GM10847 (cell line): ENCODE measurements around the gene FBXL17.

Experiments used
- POLR2A ChIP-seq: IDR thresholded peaks from 2 replicates; pipeline ENCODE4 v1.6.1; 2011; ENCODE audit not compliant: insufficient read length; ENCODE audit errors: extremely low read depth

The FBXL17 gene

GRCh38 chr5:108167174-108167573, 214.7 kb downstream of the FBXL17 start:
- no peak for TF ChIP-seq POLR2A

- TF ChIP-seq POLR2A = no peak
Observed at GRCh38 chr5:108164574-108164973, 217.3 kb downstream of the FBXL17 start.

GRCh38 chr5:108149369-108149768, 232.5 kb downstream of the FBXL17 start:
- TF ChIP-seq POLR2A = no peak

DNA sequence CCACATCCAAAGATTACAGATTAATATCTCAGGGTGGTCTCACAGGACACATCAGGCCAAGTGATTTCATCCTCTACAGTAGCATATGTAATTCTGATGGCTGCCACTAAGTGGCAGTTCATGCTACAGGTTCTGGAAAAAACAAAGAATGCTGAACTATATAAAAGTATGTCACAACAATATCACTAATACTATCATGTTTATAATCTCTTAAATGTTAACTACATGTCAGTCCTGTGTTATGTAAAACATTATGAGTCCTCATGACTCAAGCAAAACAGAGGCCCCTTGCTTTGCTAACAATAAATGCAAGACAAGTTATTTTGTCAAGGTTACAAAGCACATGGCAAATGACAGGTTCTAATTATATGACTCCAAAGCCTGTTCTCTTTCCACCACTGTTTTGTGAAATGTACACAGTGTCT, 233.2 kb downstream of the FBXL17 start:
- no peak for TF ChIP-seq POLR2A

GRCh38 chr5:108146222-108146621, 235.7 kb downstream of the FBXL17 start:
- TF ChIP-seq POLR2A = no peak

DNA sequence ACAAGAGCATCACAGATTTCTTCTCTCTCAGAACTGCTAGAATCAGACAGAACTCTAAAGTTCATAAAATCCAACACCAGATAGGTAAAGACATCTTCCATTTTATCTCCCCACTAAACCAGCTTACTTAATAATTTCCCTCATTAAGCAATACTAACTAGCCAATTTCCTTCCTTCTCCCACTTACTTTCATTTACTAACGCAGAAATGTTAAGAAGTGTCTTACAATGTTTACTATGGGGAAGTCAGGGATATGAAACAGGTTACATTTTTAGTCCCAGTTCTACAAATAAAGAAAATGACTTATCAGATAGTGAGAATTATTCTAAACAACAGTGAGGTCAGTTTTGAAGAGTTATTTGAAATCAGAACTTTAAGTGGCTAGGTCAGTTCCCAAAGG, 236.5 kb downstream of the FBXL17 start:
- no peak for TF ChIP-seq POLR2A

GRCh38 chr5:108144332-108144731, 237.6 kb downstream of the FBXL17 start:
- no peak for TF ChIP-seq POLR2A

DNA sequence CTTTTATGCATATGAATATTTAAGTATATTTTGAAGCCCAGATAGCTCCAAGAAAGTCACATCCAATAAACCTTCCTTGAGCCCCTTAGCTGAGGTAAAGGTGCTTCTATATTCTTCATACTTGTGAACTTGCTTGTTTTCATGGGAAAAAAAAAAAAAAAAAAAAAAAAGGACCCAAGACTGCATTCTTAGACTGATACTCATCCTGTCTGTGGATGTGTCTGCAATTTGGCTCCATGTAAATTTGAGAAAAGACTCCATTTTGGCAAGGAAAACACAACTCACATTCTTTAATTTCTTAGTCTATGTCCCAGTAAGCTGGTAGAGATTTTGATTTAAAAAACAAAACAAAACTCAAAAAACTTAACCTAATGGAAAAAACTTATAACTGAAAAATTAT, 238.3 kb downstream of the FBXL17 start:
- no peak for TF ChIP-seq POLR2A

GRCh38 chr5:108141676-108142075, 240.2 kb downstream of the FBXL17 start:
- TF ChIP-seq POLR2A = no peak

- TF ChIP-seq POLR2A = no peak
Observed at GRCh38 chr5:108136493-108136892, 245.4 kb downstream of the FBXL17 start.

- no peak for TF ChIP-seq POLR2A
Observed at GRCh38 chr5:108129129-108129528, 252.8 kb downstream of the FBXL17 start.

DNA sequence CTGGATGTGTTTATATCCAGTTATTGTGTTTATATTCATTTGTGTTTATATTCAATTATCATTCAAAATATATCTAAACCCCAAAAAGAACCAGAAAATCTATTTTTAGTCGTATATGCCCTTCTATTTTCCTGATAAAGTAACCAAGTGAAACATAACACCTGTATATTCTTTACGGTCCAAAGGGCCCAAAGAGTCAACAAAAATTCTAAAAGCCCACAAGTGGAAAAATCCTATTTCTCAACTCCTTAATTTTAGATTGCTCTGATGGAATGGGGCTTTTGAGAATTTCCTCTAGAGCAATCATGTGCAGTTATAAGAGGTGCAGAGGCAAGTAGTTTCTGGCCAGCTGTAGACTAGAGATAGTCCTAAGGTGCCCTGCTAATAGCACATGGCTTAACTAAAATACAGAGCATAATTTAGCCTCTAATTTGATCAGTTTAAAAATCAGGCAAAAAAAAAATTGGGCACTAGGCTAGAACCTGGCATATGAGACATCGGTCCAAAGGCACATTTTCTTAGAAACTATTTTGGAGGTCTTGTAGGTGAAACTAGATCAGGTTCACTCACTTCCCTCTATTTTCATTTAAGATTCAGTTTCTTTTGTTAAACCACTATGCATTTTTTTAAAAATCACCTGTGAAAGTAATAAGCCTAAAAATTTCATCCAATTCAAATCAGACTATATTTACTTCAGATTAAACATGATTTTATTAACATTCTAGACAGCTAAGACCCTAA, 256.0 kb downstream of the FBXL17 start:
- TF ChIP-seq POLR2A = no peak

DNA sequence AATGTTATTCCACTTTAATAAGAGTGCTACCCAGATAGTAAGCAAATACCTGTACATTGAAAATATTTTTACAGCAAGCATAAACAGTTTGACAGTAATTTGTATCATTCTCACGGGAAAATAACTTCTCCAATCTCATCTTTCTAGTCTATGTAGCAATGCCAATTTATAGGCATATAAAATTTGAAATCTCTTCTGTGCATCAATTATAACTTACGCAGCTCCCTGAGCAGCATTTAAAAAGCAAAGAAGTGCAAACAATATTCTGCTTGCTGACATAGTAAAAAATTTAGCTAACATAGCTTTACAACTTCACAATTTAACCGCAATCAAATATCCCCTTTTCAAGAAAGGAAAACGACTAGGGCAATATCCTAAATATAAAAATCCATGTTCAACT, 257.3 kb downstream of the FBXL17 start:
- TF ChIP-seq POLR2A = no peak

GRCh38 chr5:108122702-108123101, 259.2 kb downstream of the FBXL17 start:
- TF ChIP-seq POLR2A = no peak

DNA sequence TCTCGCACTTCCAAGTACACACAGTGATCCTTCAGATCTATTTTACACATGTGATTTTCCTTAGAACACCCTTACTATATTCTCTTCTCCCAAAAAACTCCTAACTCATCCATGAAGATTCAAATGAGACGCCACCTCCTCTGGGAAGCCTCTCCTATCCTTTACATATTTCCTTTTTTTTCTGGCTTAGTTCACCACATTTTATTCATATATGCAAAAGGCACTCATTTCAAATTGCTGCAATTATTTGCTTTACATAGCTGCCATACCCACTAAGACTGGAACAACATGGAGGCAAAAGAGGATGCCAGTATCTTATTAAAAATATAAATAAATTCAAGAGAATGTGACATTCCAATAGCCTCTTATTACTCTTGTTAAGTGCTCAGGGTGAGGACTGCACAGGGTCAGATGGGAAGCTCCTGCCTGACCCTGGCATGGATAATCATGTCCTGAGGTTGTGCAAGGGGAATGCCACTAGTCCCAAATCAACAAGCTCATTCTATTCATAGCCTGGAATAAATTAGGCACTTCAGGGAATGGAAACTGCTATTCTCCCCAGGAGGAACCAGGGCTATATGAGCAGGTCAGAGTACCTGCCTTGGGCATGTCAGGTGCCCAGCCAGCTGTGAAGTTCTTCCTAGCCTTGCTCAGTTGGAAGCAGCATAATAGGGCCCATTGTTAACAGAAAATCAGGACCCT, 262.9 kb downstream of the FBXL17 start:
- TF ChIP-seq POLR2A = no peak

DNA sequence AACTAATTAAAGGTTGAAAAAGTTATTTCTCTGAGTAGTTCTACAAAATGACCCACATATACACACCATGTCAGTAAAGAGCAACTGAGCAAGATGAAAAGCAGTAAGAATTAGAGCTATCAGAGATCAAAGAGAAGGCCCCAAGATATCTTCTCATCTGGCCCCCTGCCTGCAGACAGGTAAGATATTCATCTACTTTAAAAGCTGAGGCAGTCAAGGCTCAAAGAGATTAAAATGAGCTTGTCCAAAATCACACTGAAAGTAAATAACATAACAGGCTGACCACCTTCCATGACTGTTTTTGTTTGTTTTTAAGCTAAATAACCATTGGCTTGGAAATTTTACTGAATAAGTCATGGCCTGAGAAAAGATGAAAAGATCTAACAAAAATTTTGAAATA, 266.2 kb downstream of the FBXL17 start:
- no peak for TF ChIP-seq POLR2A

GRCh38 chr5:108113950-108114349, 267.9 kb downstream of the FBXL17 start:
- no peak for TF ChIP-seq POLR2A

DNA sequence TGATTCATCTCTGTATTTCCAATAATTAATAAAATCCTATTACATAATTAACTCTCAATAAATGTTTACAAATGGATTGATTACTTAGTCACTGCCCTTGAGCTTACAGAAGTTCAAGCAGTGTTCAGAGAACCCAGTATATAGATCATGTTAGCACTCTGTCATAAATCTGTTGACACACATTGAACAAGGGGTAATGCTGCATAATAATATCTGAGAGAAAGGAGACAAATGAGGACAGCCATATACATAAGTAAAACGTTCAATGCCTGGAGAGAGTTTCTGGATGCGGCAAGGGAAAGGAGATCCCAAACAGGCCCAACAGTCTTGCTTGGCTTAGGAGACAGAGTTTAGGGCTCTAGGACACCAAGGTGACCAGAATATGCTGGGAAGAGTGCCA, 270.2 kb downstream of the FBXL17 start:
- no peak for TF ChIP-seq POLR2A
